Measurements from ENCODE around the gene UNC13D.

UNC13D gene

DNA sequence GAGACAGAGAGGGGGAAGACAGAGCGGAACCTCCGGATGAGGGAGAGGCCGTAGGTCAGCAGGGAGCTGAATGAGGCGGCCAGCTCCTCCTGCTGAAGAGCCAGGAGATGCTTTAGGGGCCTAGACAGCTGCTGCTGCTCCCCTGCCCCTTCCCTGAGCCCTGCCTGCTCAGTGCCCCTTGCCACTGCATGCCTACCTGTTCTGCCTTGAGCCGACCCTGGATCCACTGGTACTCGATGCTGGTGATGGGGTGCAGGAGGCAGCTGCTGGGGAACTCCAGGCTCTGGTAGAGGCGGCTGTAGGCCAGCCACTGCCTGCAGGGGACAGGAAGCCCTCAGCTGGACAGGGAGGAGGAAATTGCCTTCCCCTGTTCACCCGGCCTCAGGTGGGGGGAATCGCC is 7.6 kb downstream of the UNC13D start:
- no peak overlapping the region for H3K4me3 ChIP-seq (ENCODE audit: low read depth, low read length)
- H3K36me3 ChIP-seq (replicated peaks) = no peaks in the 10 kb centered on the region
- TF ChIP-seq, protein P1, sequence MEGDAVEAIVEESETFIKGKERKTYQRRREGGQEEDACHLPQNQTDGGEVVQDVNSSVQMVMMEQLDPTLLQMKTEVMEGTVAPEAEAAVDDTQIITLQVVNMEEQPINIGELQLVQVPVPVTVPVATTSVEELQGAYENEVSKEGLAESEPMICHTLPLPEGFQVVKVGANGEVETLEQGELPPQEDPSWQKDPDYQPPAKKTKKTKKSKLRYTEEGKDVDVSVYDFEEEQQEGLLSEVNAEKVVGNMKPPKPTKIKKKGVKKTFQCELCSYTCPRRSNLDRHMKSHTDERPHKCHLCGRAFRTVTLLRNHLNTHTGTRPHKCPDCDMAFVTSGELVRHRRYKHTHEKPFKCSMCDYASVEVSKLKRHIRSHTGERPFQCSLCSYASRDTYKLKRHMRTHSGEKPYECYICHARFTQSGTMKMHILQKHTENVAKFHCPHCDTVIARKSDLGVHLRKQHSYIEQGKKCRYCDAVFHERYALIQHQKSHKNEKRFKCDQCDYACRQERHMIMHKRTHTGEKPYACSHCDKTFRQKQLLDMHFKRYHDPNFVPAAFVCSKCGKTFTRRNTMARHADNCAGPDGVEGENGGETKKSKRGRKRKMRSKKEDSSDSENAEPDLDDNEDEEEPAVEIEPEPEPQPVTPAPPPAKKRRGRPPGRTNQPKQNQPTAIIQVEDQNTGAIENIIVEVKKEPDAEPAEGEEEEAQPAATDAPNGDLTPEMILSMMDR (IDR thresholded peaks at IDR 0.05; ENCODE audit: low read depth, low read length, missing control alignments) = no peak
- no peak overlapping the region for H3K27ac ChIP-seq
- no peak for DNase-seq
- in situ Hi-C loops (cut with HindIII; ENCODE audit: low pct_ligation_motif_present, low sequenced_read_pairs) = no loop called here
- no peaks in the 10 kb centered on the region for H3K27me3 ChIP-seq (replicated peaks)

DNA sequence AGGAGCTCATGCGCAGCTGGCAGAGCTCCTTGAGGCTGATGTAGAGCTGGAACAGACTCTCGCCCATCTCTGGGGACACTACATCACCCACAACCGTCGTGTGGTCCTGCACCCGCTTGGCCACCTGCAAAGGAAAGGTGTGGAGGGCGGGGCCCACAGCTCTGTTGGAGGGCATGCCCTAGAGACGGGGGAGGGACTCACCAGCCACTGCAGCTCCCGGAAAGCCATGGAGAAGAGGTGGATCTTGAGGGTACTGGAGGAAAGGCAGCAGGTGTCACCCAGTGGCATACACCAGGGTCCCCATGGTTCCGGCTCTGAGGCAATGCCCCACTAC is 8.6 kb downstream of the UNC13D start:
- no peaks in the 10 kb centered on the region for H3K27me3 ChIP-seq (replicated peaks)
- H3K27ac ChIP-seq = no peak overlapping the region
- in situ Hi-C loops (cut with HindIII; ENCODE audit: low pct_ligation_motif_present, low sequenced_read_pairs) = no loop called here
- no peak for DNase-seq
- TF ChIP-seq, protein P1 (IDR thresholded peaks at IDR 0.05; ENCODE audit: low read depth, low read length, missing control alignments) = no peak
- H3K36me3 ChIP-seq (replicated peaks) = no peaks in the 10 kb centered on the region
- H3K4me3 ChIP-seq (ENCODE audit: low read depth, low read length) = no peak overlapping the region

DNA sequence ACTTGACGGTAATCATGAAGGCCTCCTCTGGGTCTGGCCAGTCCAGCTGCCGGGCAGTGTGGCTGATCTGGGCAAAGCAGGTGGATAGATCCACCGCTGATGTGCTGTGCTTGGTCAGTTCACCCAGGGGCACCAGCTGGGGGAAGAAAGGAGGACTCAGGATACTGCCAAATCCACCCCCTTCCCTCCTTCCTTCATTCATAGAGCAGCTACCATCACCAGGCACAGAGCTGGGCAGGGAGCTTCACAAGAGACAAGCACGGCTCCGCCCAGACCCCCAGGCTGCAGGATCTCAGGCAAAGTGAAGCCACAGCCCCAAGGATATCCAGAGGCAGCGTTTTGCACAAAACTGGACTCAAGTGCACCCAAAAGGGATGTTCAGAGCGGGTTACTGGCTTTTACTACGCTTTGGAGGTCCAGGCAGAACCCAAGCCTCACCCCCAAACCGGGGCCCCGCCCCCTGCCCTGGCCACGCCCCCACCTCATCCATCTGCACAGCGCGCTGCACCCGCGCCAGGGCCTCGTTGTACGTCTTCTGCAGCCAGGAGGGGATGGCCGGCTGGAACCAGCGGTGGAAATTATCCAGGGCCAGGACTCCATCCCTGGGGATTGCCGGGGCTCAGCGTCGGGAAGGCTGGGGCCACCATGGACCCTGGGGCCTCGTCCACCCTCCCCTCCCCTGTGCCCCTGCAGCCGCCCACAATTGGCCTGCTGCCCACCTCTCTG is 9.1 kb downstream of the UNC13D start:
- in situ Hi-C loops (cut with HindIII; ENCODE audit: low pct_ligation_motif_present, low sequenced_read_pairs) = no loop called here
- TF ChIP-seq, protein P1 (IDR thresholded peaks at IDR 0.05; ENCODE audit: low read depth, low read length, missing control alignments) = no peak
- Histone ChIP-seq H3K27me3 (replicated peaks) (no peaks in the 10 kb centered on the region), H3K4me3 (ENCODE audit: low read depth, low read length) (no peak overlapping the region), H3K27ac (no peak overlapping the region), H3K36me3 (replicated peaks) (no peaks in the 10 kb centered on the region)
- DNase-seq = no peak

DNA sequence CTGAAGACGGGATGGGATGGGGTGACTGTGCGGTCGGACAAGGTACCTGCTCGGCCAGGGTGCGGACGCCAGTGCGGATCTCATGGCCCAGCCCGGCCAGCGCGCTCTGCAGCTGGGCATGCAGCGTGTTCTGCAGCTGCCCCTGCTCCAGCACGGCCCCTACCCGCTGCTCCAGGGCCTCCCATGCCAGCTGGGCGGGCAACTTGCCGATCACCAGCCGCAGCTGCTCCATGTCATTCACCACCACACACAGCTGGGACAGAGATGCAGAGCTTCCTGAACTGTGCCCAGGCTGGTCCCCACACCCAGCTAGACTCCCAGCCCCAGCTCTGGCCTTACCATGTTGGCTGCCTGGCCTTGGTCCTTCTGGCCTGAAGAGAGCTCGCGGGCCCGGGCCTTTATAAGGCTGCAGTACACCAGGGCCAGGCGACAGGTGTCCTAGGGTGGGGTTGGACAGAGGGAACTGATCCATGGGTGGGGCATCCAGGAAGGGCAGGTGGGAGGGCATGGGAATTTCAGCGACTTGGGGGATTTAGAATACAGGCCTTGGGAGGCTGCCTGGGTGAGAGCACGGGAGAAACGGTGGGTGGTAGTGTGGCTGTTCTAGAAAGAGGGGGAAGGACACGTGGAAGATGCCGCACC is 9.8 kb downstream of the UNC13D start:
- no peaks in the 10 kb centered on the region for H3K27me3 ChIP-seq (replicated peaks)

DNA sequence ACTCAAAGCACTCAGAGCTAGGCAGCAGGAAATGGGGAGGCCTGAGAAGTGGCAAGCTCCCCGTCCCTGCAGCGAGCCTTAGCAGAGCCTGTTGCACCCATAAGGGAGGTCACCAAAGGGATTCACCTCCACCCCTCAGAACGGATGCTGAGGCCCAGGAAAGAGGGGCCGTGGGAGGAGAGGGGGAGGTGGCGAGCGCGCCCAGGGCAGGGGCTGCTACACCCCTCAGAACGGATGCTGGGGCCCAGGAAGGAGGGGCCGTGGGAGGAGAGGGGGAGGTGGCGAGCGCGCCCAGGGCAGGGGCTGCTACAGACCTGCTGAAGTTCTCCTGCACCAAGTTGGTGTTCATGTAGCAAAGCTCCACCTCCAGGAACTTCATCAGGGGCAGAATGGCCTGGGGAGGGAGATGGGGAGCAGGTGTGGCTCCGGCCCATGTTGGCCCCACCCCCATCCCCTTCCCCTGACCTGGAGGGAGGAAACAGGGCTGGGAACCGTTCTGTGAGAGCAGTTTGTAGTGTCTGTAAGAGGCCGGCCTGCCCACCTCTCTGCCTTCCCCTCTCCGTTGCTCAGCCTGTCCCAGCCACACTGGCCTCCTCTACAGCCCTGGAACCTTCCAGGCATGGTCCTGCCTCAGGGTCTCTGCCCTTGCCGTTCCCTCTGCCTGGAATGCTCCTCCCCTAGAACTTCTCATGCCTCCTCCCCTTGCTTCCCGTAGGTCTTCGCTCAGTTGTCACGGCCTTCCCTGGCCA is 11.4 kb downstream of the UNC13D start:
- TF ChIP-seq, protein P1 (IDR thresholded peaks at IDR 0.05; ENCODE audit: low read depth, low read length, missing control alignments) = no peak
- Histone ChIP-seq H3K27ac (no peak overlapping the region), H3K4me3 (ENCODE audit: low read depth, low read length) (no peak overlapping the region), H3K36me3 (replicated peaks) (no peaks in the 10 kb centered on the region), H3K27me3 (replicated peaks) (no peaks in the 10 kb centered on the region)
- in situ Hi-C loops (cut with HindIII; ENCODE audit: low pct_ligation_motif_present, low sequenced_read_pairs) = no loop called here
- no peak for DNase-seq

More for the DNA sequence above, 9.8 kb downstream of the UNC13D start:
- TF ChIP-seq, protein P1 (IDR thresholded peaks at IDR 0.05; ENCODE audit: low read depth, low read length, missing control alignments) = no peak
- Histone ChIP-seq H3K27ac (no peak overlapping the region), H3K4me3 (ENCODE audit: low read depth, low read length) (no peak overlapping the region), H3K36me3 (replicated peaks) (no peaks in the 10 kb centered on the region)
- in situ Hi-C loops (cut with HindIII; ENCODE audit: low pct_ligation_motif_present, low sequenced_read_pairs) = no loop called here
- DNase-seq = no peak

Data from brain microvascular endothelial cell (primary cell).